ENCODE results near the gene ADAMTS9.

- TF ChIP-seq CTCF (IDR thresholded peaks at IDR 0.05) (no peak), POLR2AphosphoS5 (IDR thresholded peaks at IDR 0.05) (no peak), EP300 (IDR thresholded peaks at IDR 0.05) (no peak), POLR2A (IDR thresholded peaks at IDR 0.05) (no peak)
These were observed 27.6 kb upstream of the ADAMTS9 start for GRCh38 chr3:64715211-64715982.
